HG02759 (cell line): ENCODE measurements around the gene S100A5.

Experiments used
- ATAC-seq: cut with Tn5 transposase; IDR thresholded peaks from one replicate; pipeline ENCODE4 v1.9.1; 2021; ENCODE audit warnings: mild to moderate bottlenecking, moderate library complexity; ENCODE audit not compliant: unreplicated experiment

Gene S100A5

GRCh38 chr1:153548722-153549688 is 8.3 kb upstream of the S100A5 start, which contains the start of gene S100A3:
TSS of gene S100A3 (minus strand) at chr1:153549258. CDS start at chr1:153548485, 773 bp downstream.
- no peak for ATAC-seq

GRCh38 chr1:153547560-153548551 is 7.1 kb upstream of the S100A5 start:
- no peak for ATAC-seq

GRCh38 chr1:153546796-153547559 is 6.2 kb upstream of the S100A5 start:
- ATAC-seq = no peak

- ATAC-seq = no peak
Observed at GRCh38 chr1:153546371-153546770, 5.6 kb upstream of the S100A5 start.

GRCh38 chr1:153545067-153546055 is 4.6 kb upstream of the S100A5 start, which contains the start of gene S100A4:
TSS of gene S100A4 (minus strand) at chr1:153545806. CDS start at chr1:153544794, 1,012 bp downstream.
- ATAC-seq = peak; percentile 75

GRCh38 chr1:153544453-153545066 is 3.8 kb upstream of the S100A5 start:
- ATAC-seq = no peak

GRCh38 chr1:153543736-153544135 is 3.0 kb upstream of the S100A5 start:
- ATAC-seq = no peak

- no peak for ATAC-seq
Observed at GRCh38 chr1:153542956-153543711, 2.4 kb upstream of the S100A5 start.

GRCh38 chr1:153541641-153542590 is 1.2 kb upstream of the S100A5 start:
- ATAC-seq = no peak

- no peak for ATAC-seq
Observed at GRCh38 chr1:153539395-153540093, 1.2 kb downstream of the S100A5 start.

- ATAC-seq = no peak
Observed at GRCh38 chr1:153538315-153538821, 2.4 kb downstream of the S100A5 start.

GRCh38 chr1:153537376-153537730 is 3.4 kb downstream of the S100A5 start:
- no peak for ATAC-seq

- ATAC-seq = no peak
Observed at GRCh38 chr1:153536671-153537375, 3.9 kb downstream of the S100A5 start.

- ATAC-seq = peak; percentile 46
Observed at GRCh38 chr1:153536012-153536670, 4.6 kb downstream of the S100A5 start.
